GM23248 (cell line): ENCODE measurements around the gene ACYP1. TPM values are rescaled to one million over a fixed set of nuclear protein-coding genes. Genes with fewer than 3 reads are reported as not detected.
A peak's percentile ranks its signal among the peaks of the same experiment; 100 is the strongest.

Experiments
- DNase-seq: peaks from one replicate; pipeline ENCODE4 v3.0.0-alpha.2; 2015
- H2AFZ ChIP-seq: fragments of 200-600 bp; sonication (generic); 2 replicates; pipeline ENCODE4 v1.6.1; 2016; ENCODE audit warnings: antibody characterized with exemption
- H3F3A ChIP-seq: fragments of 200-600 bp; sonication (generic); 2 replicates; pipeline ENCODE4 v1.6.1; 2016; ENCODE audit warnings: mild to moderate bottlenecking, antibody characterized with exemption, mixed run types; ENCODE audit not compliant: insufficient read depth
- H3K27ac ChIP-seq: fragments of 200-600 bp; sonication (generic); 2 replicates; pipeline ENCODE4 v1.5.1; 2016; ENCODE audit warnings: mild to moderate bottlenecking
- H3K27me3 ChIP-seq: fragments of 200-600 bp; sonication (generic); replicated peaks from 2 replicates; pipeline ENCODE4 v1.6.1; 2016; ENCODE audit warnings: mild to moderate bottlenecking; ENCODE audit not compliant: insufficient read depth
- H3K36me3 ChIP-seq: fragments of 200-600 bp; sonication (generic); 2 replicates; pipeline ENCODE4 v1.6.1; 2016; ENCODE audit warnings: low read depth, mild to moderate bottlenecking
- H3K4me1 ChIP-seq: fragments of 200-600 bp; sonication (generic); 2 replicates; pipeline ENCODE4 v1.6.1; 2016; ENCODE audit warnings: mild to moderate bottlenecking; ENCODE audit not compliant: insufficient read depth
- H3K4me2 ChIP-seq: fragments of 200-600 bp; sonication (generic); one replicate; pipeline ENCODE4 v1.6.1; 2016; ENCODE audit warnings: mild to moderate bottlenecking; ENCODE audit not compliant: unreplicated experiment
- H3K4me3 ChIP-seq: fragments of 200-600 bp; sonication (generic); 2 replicates; pipeline ENCODE4 v1.5.1; 2016; ENCODE audit warnings: mild to moderate bottlenecking
- H3K79me2 ChIP-seq: fragments of 200-600 bp; sonication (generic); 2 replicates; pipeline ENCODE4 v1.6.1; 2016; ENCODE audit warnings: mild to moderate bottlenecking; ENCODE audit not compliant: insufficient read depth
- H3K9ac ChIP-seq: fragments of 200-600 bp; sonication (generic); 2 replicates; pipeline ENCODE4 v1.6.1; 2016; ENCODE audit warnings: mild to moderate bottlenecking
- H3K9me2 ChIP-seq: fragments of 200-600 bp; sonication (generic); 2 replicates; pipeline ENCODE4 v1.6.1; 2016; ENCODE audit warnings: mixed run types, mild to moderate bottlenecking, moderate library complexity; ENCODE audit not compliant: insufficient read depth
- H3K9me3 ChIP-seq: fragments of 200-600 bp; sonication (generic); one replicate; pipeline ENCODE4 v1.6.1; 2017; ENCODE audit warnings: low read depth
- H4K20me1 ChIP-seq: fragments of 200-600 bp; sonication (generic); 2 replicates; pipeline ENCODE4 v1.6.0; 2016; ENCODE audit not compliant: insufficient read depth
- EZH2 ChIP-seq: fragments of 200-600 bp; sonication (generic); IDR thresholded peaks from 2 replicates; pipeline ENCODE4 v1.6.1; 2018; ENCODE audit warnings: antibody characterized with exemption, mild to moderate bottlenecking; ENCODE audit not compliant: insufficient read depth, poor library complexity, severe bottlenecking
- EZH2phosphoT487 ChIP-seq: fragments of 200-600 bp; sonication (generic); IDR thresholded peaks from 2 replicates; pipeline ENCODE4 v1.6.1; 2018; ENCODE audit warnings: antibody characterized with exemption, moderate library complexity, mild to moderate bottlenecking, low read depth; ENCODE audit not compliant: insufficient read depth
- WGBS, 2 experiments: methylation state at CpG; one replicate each; pipeline ENCODE4 v1.1.6; 2015 to 2017; ENCODE audit warnings: low lambda C conversion rate in 2 of 2, low coverage in 1 of 2; ENCODE audit errors: missing lambda C conversion rate in 2 of 2; 5-methylcytosine and 5-hydroxymethylcytosine counted together
- in situ Hi-C: fragments of 300-500 bp; cut with MboI; formaldehyde crosslinking; loops from 2 replicates; pipeline ENCODE4 v1.15.0; 2020
- polyA plus RNA-seq: library from polyadenylated mRNA; unstranded; fragments of >200 nt; fragmentation: Nextera tagmentation; extraction: Ambion mirVana; gene quantifications from 2 replicates; pipeline ENCODE4 v1.2.1, GENCODE V29; 2016
- total RNA-seq: library from RNA; depleted of rRNA; stranded (reverse); fragments of >200 nt; shearing (Covaris generic); gene quantifications from 2 replicates; pipeline ENCODE4 v1.2.3, GENCODE V29; 2014

The ACYP1 gene
- total and polyA plus RNA-seq, 2 experiments from 2014 or later = 7.3 to 19.3 TPM

GRCh38 chr14:75081660-75082229 lies 17.9 kb upstream of the ACYP1 start:
- WGBS, 2 experiments = 43 to 52% methylated on average over 2 of the region's 2 CpGs
- no peak overlapping the region for H3K4me3 ChIP-seq
- H3F3A ChIP-seq = no peaks in the 10 kb centered on the region; the same call in 1 of the 2 replicates
- in situ Hi-C loops = no loop called here
- H2AFZ ChIP-seq = no peak overlapping the region
- H3K27ac ChIP-seq = no peak overlapping the region
- no peak for DNase-seq
- H3K36me3 ChIP-seq = peaks cover 33% of the 10 kb centered on the region
- no peak overlapping the region for H3K4me2 ChIP-seq
- H3K9me3 ChIP-seq = no peaks in the 10 kb centered on the region
- H3K27me3 ChIP-seq = no peaks in the 10 kb centered on the region
- H3K79me2 ChIP-seq = no peaks in the 10 kb centered on the region
- H3K9ac ChIP-seq = no peak overlapping the region
- no peaks in the 10 kb centered on the region for H3K9me2 ChIP-seq
- no peaks in the 10 kb centered on the region for H3K4me1 ChIP-seq
- TF ChIP-seq EZH2phosphoT487 = no peak
- TF ChIP-seq EZH2 = no peak
- H4K20me1 ChIP-seq = no peaks in the 10 kb centered on the region

- in situ Hi-C loops = loop anchor here (10.0 kb wide), 1 partner anchor 145 kb away; no protein-coding TSS in a partner anchor
- TF ChIP-seq EZH2 = no peak
- TF ChIP-seq EZH2phosphoT487 = no peak
Observed at GRCh38 chr14:75079521-75079920, 15.7 kb upstream of the ACYP1 start.

GRCh38 chr14:75077794-75078193 lies 14.0 kb upstream of the ACYP1 start:
- no peaks in the 10 kb centered on the region for H3K27me3 ChIP-seq

More at GRCh38 chr14:75079521-75079920, 15.7 kb upstream of the ACYP1 start:
- no peak for DNase-seq
- Histone ChIP-seq H4K20me1 (no peaks in the 10 kb centered on the region), H3K9ac (no peak overlapping the region), H3F3A (no peaks in the 10 kb centered on the region; the same call in 1 of the 2 replicates), H3K4me2 (no peak overlapping the region), H3K79me2 (no peaks in the 10 kb centered on the region), H3K4me3 (no peak overlapping the region), H3K27ac (no peak overlapping the region), H3K9me3 (no peaks in the 10 kb centered on the region), H3K27me3 (no peaks in the 10 kb centered on the region), H2AFZ (no peak overlapping the region), H3K9me2 (no peaks in the 10 kb centered on the region), H3K36me3 (peaks cover 17% of the 10 kb centered on the region; the same call in 1 of the 2 replicates), H3K4me1 (no peaks in the 10 kb centered on the region)
- 87 to 90% methylated on average over 4 of the region's 4 CpGs for WGBS, 2 experiments

GRCh38 chr14:75070383-75070782 lies 6.6 kb upstream of the ACYP1 start:
- H3K79me2 ChIP-seq = no peaks in the 10 kb centered on the region; the same call in 1 of the 2 replicates
- H3K4me1 ChIP-seq = peaks cover 18% of the 10 kb centered on the region
- peak overlapping the region; percentile 86 for H3K4me2 ChIP-seq
- no peaks in the 10 kb centered on the region for H3K27me3 ChIP-seq
- peak overlapping the region; percentile 74 for H3K27ac ChIP-seq
- peaks cover 23% of the 10 kb centered on the region; the same call in 1 of the 2 replicates for H3F3A ChIP-seq
- H3K9ac ChIP-seq = peak overlapping the region; percentile 80; the same call in 1 of the 2 replicates
- no peaks in the 10 kb centered on the region for H3K9me2 ChIP-seq
- peak overlapping the region; percentile 75 for H2AFZ ChIP-seq
- no peaks in the 10 kb centered on the region for H3K36me3 ChIP-seq
- in situ Hi-C loops = loop anchor here (10.0 kb wide), 1 partner anchor 136 kb away; no protein-coding TSS in a partner anchor
- no peaks in the 10 kb centered on the region for H3K9me3 ChIP-seq
- TF ChIP-seq EZH2phosphoT487 = no peak
- no peak for TF ChIP-seq EZH2
- no peak overlapping the region for H3K4me3 ChIP-seq
- peak; percentile 74 for DNase-seq
- WGBS, 2 experiments = 13 to 15% methylated on average over 9 of the region's 9 CpGs
- H4K20me1 ChIP-seq = no peaks in the 10 kb centered on the region

More at GRCh38 chr14:75077794-75078193, 14.0 kb upstream of the ACYP1 start:
- Histone ChIP-seq H3K4me2 (no peak overlapping the region), H3F3A (no peaks in the 10 kb centered on the region; the same call in 1 of the 2 replicates), H4K20me1 (no peaks in the 10 kb centered on the region), H3K27ac (no peak overlapping the region), H3K4me3 (no peak overlapping the region), H3K36me3 (0 out of 2 replicates have a peak, but pooled peaks cover 2% of the 10 kb centered on the region), H3K9ac (no peak overlapping the region), H3K4me1 (no peaks in the 10 kb centered on the region), H3K9me2 (no peaks in the 10 kb centered on the region), H3K9me3 (no peaks in the 10 kb centered on the region), H3K79me2 (no peaks in the 10 kb centered on the region), H2AFZ (no peak overlapping the region)
- TF ChIP-seq EZH2 = no peak
- TF ChIP-seq EZH2phosphoT487 = no peak
- in situ Hi-C loops = loop anchor here (10.0 kb wide), 1 partner anchor 143 kb away; no protein-coding TSS in a partner anchor
- DNase-seq = no peak
